Stomach smooth muscle (tissue), 2 donors: Measurements from ENCODE around the gene WDR88.
A peak's percentile ranks its signal among the peaks of the same experiment; 100 is the strongest.

Source experiments
- H3K27ac ChIP-seq: one replicate; pipeline ENCODE4 v1.7.0; 2013; ENCODE audit warnings: mild to moderate bottlenecking, low read length, inconsistent platforms
- H3K27me3 ChIP-seq, 2 donors: one replicate each; pipeline ENCODE4 v1.7.0; 2013; ENCODE audit warnings: low read length in 2 of 2; ENCODE audit not compliant: insufficient read depth in 2 of 2, control insufficient read depth in 1 of 2
- H3K36me3 ChIP-seq, 2 donors: one replicate each; pipeline ENCODE4 v1.7.0; 2013; ENCODE audit warnings: low read length in 2 of 2; ENCODE audit not compliant: control insufficient read depth in 2 of 2, insufficient read depth in 2 of 2
- H3K4me1 ChIP-seq: one replicate; pipeline ENCODE4 v1.7.0; 2013; ENCODE audit warnings: low read length; ENCODE audit not compliant: control insufficient read depth, insufficient read depth
- H3K4me3 ChIP-seq, 2 donors: one replicate each; pipeline ENCODE4 v1.7.0; 2013; ENCODE audit warnings: low read length in 2 of 2
- H3K9ac ChIP-seq, 2 donors: one replicate each; pipeline ENCODE4 v1.7.0; 2013; ENCODE audit warnings: low read length in 2 of 2, mild to moderate bottlenecking in 1 of 2
- H3K9me3 ChIP-seq, 2 donors: one replicate each; pipeline ENCODE4 v1.7.0; 2013; ENCODE audit warnings: low read length in 2 of 2; ENCODE audit not compliant: control insufficient read depth in 2 of 2
- donor health status: healthy.
- donor health status: Pancreatic carcinoma.

Gene WDR88

GRCh38 chr19:33168528-33168927, 36.6 kb downstream of the WDR88 start:
- Histone ChIP-seq H3K9ac (no peak overlapping the region), H3K36me3 (no peaks in the 10 kb centered on the region), H3K27me3 (no peaks in the 10 kb centered on the region), H3K27ac (no peak overlapping the region), H3K4me1 (peaks cover 5% of the 10 kb centered on the region), H3K9me3 (no peaks in the 10 kb centered on the region), H3K4me3 (no peak overlapping the region)

GRCh38 chr19:33171222-33171795, 39.4 kb downstream of the WDR88 start:
- Histone ChIP-seq H3K27me3 (no peaks in the 10 kb centered on the region), H3K36me3 (no peaks in the 10 kb centered on the region), H3K4me1 (peaks cover 17% of the 10 kb centered on the region), H3K9me3 (no peaks in the 10 kb centered on the region), H3K9ac (no peak overlapping the region), H3K27ac (no peak overlapping the region), H3K4me3 (no peak overlapping the region)

- H3K9me3 ChIP-seq, result no peaks in the 10 kb centered on the region
- H3K4me3 ChIP-seq, result no peak overlapping the region
- no peak overlapping the region for H3K9ac ChIP-seq
- no peak overlapping the region for H3K27ac ChIP-seq
- no peaks in the 10 kb centered on the region for H3K36me3 ChIP-seq
- H3K27me3 ChIP-seq, result no peaks in the 10 kb centered on the region
- H3K4me1 ChIP-seq, result peaks cover 17% of the 10 kb centered on the region
Measured at GRCh38 chr19:33171916-33172359, 40.0 kb downstream of the WDR88 start.

GRCh38 chr19:33174186-33174585, 42.3 kb downstream of the WDR88 start:
- no peaks in the 10 kb centered on the region for H3K27me3 ChIP-seq
- H3K36me3 ChIP-seq, result no peaks in the 10 kb centered on the region
- no peak overlapping the region for H3K9ac ChIP-seq
- H3K9me3 ChIP-seq, result no peaks in the 10 kb centered on the region
- no peak overlapping the region for H3K27ac ChIP-seq
- no peak overlapping the region for H3K4me3 ChIP-seq
- peaks cover 28% of the 10 kb centered on the region for H3K4me1 ChIP-seq

GRCh38 chr19:33175156-33175782, 43.4 kb downstream of the WDR88 start:
- Histone ChIP-seq H3K9me3 (no peaks in the 10 kb centered on the region), H3K36me3 (no peaks in the 10 kb centered on the region), H3K9ac (peak overlapping the region in 1 of 2 donors; percentile 96), H3K27me3 (no peaks in the 10 kb centered on the region), H3K4me1 (peaks cover 28% of the 10 kb centered on the region), H3K27ac (peak overlapping the region; percentile 93), H3K4me3 (peak overlapping the region; percentile 92 to 96)

- Histone ChIP-seq H3K27ac (peak overlapping the region; percentile 93), H3K36me3 (no peaks in the 10 kb centered on the region), H3K27me3 (no peaks in the 10 kb centered on the region), H3K9ac (peak overlapping the region; percentile 87 to 96), H3K4me3 (peak overlapping the region; percentile 92 to 96), H3K9me3 (no peaks in the 10 kb centered on the region), H3K4me1 (peaks cover 28% of the 10 kb centered on the region)
Measured at GRCh38 chr19:33175886-33176669, 44.2 kb downstream of the WDR88 start.

- no peaks in the 10 kb centered on the region for H3K27me3 ChIP-seq
- peak overlapping the region; percentile 93 for H3K27ac ChIP-seq
- H3K4me1 ChIP-seq, result peaks cover 28% of the 10 kb centered on the region
- no peaks in the 10 kb centered on the region for H3K36me3 ChIP-seq
- H3K9me3 ChIP-seq, result no peaks in the 10 kb centered on the region
- H3K9ac ChIP-seq, result peak overlapping the region; percentile 87 to 96
- peak overlapping the region; percentile 92 to 96 for H3K4me3 ChIP-seq
Measured at GRCh38 chr19:33176670-33177416, 44.9 kb downstream of the WDR88 start.

- no peaks in the 10 kb centered on the region for H3K27me3 ChIP-seq
- H3K36me3 ChIP-seq, result no peaks in the 10 kb centered on the region
- H3K4me1 ChIP-seq, result peaks cover 28% of the 10 kb centered on the region
- peak overlapping the region; percentile 73 to 81 for H3K9ac ChIP-seq
- H3K9me3 ChIP-seq, result no peaks in the 10 kb centered on the region
- H3K27ac ChIP-seq, result peak overlapping the region; percentile 93
- peak overlapping the region; percentile 77 to 92 for H3K4me3 ChIP-seq
Measured at GRCh38 chr19:33177417-33177979, 45.6 kb downstream of the WDR88 start.

GRCh38 chr19:33186431-33187182, 54.7 kb downstream of the WDR88 start:
- H3K4me3 ChIP-seq, result no peak overlapping the region
- H3K27ac ChIP-seq, result no peak overlapping the region
- H3K9ac ChIP-seq, result no peak overlapping the region

GRCh38 chr19:33187183-33187540, 55.2 kb downstream of the WDR88 start:
- Histone ChIP-seq H3K9me3 (no peaks in the 10 kb centered on the region), H3K36me3 (no peaks in the 10 kb centered on the region), H3K4me3 (no peak overlapping the region), H3K27me3 (no peaks in the 10 kb centered on the region), H3K9ac (no peak overlapping the region), H3K4me1 (no peaks in the 10 kb centered on the region), H3K27ac (no peak overlapping the region)

More at GRCh38 chr19:33186431-33187182, 54.7 kb downstream of the WDR88 start:
- no peaks in the 10 kb centered on the region for H3K4me1 ChIP-seq
- H3K36me3 ChIP-seq, result no peaks in the 10 kb centered on the region
- no peaks in the 10 kb centered on the region for H3K9me3 ChIP-seq
- no peaks in the 10 kb centered on the region for H3K27me3 ChIP-seq
